OCI-LY3 (cell line): ENCODE results near the gene MED16.
"Not testable (repeated sequence)": the region's sequence is repeated elsewhere in the genome, so short reads cannot be mapped to it uniquely, and the experiment has no call there.

Experiments
- H2AFZ ChIP-seq: fragments of 200-600, 300-600 bp; shearing (Covaris generic); 2 replicates; pipeline ENCODE4 v1.6.0; 2014; ENCODE audit warnings: antibody characterized with exemption, low read depth, low read length
- H3K27ac ChIP-seq: fragments of 200-600, 300-600 bp; sonication (generic); 2 replicates; pipeline ENCODE4 v1.5.1; 2014; ENCODE audit warnings: mild to moderate bottlenecking, low read length, moderate library complexity, mixed read lengths
- H3K27me3 ChIP-seq: fragments of 200-600, 300-600 bp; sonication (generic); 2 replicates; pipeline ENCODE4 v1.6.1; 2014; ENCODE audit warnings: low read depth, low read length, mixed read lengths
- H3K36me3 ChIP-seq: fragments of 200-600, 300-600 bp; sonication (generic); replicated peaks from 2 replicates; pipeline ENCODE3; 2014; ENCODE audit warnings: low read depth, low read length, mixed read lengths
- H3K4me1 ChIP-seq: fragments of 300-600, 200-600 bp; sonication (generic); 2 replicates; pipeline ENCODE4 v1.6.1; 2014; ENCODE audit warnings: low read length, mixed read lengths
- H3K4me2 ChIP-seq: fragments of 200-600, 300-600 bp; sonication (generic); 2 replicates; pipeline ENCODE4 v1.6.1; 2014; ENCODE audit warnings: low read length, mixed read lengths
- H3K4me3 ChIP-seq: fragments of 300-600, 200-600 bp; sonication (generic); 2 replicates; pipeline ENCODE4 v1.5.1; 2014; ENCODE audit warnings: antibody characterized with exemption, mild to moderate bottlenecking, low read length, moderate library complexity
- H3K79me2 ChIP-seq: fragments of 300-600, 200-600 bp; shearing (Covaris generic); 2 replicates; pipeline ENCODE4 v1.6.1; 2014; ENCODE audit warnings: mild to moderate bottlenecking, low read length, mixed read lengths
- H3K9ac ChIP-seq: fragments of 300-600, 200-600 bp; shearing (Covaris generic); 2 replicates; pipeline ENCODE4 v1.6.0; 2014; ENCODE audit warnings: mild to moderate bottlenecking, low read length, moderate library complexity
- H3K9me3 ChIP-seq: fragments of 200-600, 300-600 bp; shearing (Covaris generic); 2 replicates; pipeline ENCODE4 v1.6.1; 2014; ENCODE audit warnings: low read length, mixed read lengths; ENCODE audit not compliant: insufficient read depth
- H4K20me1 ChIP-seq: fragments of 200-600, 300-600 bp; sonication (generic); 2 replicates; pipeline ENCODE4 v1.6.1; 2016; ENCODE audit warnings: low read length, mixed read lengths; ENCODE audit not compliant: insufficient read depth
- CTCF ChIP-seq: fragments of 200-600, 300-600 bp; sonication (generic); IDR thresholded peaks from 2 replicates; pipeline ENCODE4 v1.5.1; 2014; ENCODE audit warnings: antibody characterized with exemption, low read length, low read depth
- EZH2phosphoT487 ChIP-seq: fragments of 200-600 bp; shearing (Covaris generic); IDR thresholded peaks from 2 replicates; pipeline ENCODE4 v1.6.1; 2018; ENCODE audit warnings: antibody characterized with exemption, mixed run types, low read depth

MED16 gene

DNA sequence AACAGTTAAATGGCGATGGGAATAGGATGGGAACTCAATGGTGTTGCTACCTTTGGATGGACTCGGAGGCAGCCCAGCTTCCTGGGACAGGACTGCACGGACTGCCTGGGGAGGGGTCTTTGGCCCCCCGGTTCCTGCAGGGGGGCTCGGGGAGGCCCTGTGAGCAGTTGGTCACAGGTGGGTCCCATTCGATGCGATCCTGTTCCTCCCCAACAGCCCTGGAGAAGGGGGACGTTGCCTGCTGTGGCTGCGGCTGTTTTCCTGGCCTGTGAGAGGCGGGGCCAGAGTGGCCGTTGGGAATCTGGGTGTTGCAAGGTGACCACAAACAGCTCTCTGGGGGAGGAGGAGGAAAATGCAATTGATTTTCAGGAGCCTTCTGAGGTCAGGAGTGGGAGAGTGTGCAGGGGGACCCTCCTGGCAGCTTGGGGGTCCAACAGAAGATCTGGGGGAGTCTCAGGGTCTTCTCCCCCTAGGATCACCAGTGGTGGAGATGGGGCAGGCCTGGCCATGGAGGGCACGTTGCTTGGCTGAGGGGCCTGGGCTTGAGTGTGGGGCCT, 69.3 kb downstream of the MED16 start:
- Histone ChIP-seq H3K4me2 (no peak overlapping the region), H3K36me3 (no peaks in the 10 kb centered on the region), H3K4me1 (peaks cover 7% of the 10 kb centered on the region; the same call in 1 of the 2 replicates), H3K4me3 (no peak overlapping the region), H3K27me3 (no peaks in the 10 kb centered on the region), H3K79me2 (no peaks in the 10 kb centered on the region), H3K9me3 (no peaks in the 10 kb centered on the region), H3K9ac (no peak overlapping the region), H4K20me1 (no peaks in the 10 kb centered on the region), H3K27ac (no peak overlapping the region), H2AFZ (no peak overlapping the region)
- TF ChIP-seq CTCF (no peak), EZH2phosphoT487 (no peak)

- no peak within 1 kb of the TSS for H3K4me3 ChIP-seq
- no peaks in the 10 kb centered on the region for H3K27me3 ChIP-seq
- H3K27ac ChIP-seq, result no peak within 1 kb of the TSS
- no peak within 1 kb of the TSS for H3K9ac ChIP-seq
- no peaks in the 10 kb centered on the region for H3K9me3 ChIP-seq
- no peak within 1 kb of the TSS for H2AFZ ChIP-seq
- H4K20me1 ChIP-seq, result no peaks in the 10 kb centered on the region
- no peak within 1 kb of the TSS for H3K4me2 ChIP-seq
- TF ChIP-seq CTCF (no peak), EZH2phosphoT487 (no peak)
- no peaks in the 10 kb centered on the region for H3K79me2 ChIP-seq
- H3K4me1 ChIP-seq, result no peaks in the 10 kb centered on the region
- no peaks in the 10 kb centered on the region for H3K36me3 ChIP-seq
These were observed 71.0 kb downstream of the MED16 start, which contains the start of gene PLPPR3 for GRCh38 chr19:821825-822503. Gene PLPPR3 (minus strand): TSS chr19:821955. CDS start chr19:821559, 396 bp downstream.

- H3K4me1 ChIP-seq, result no peaks in the 10 kb centered on the region
- H3K9ac ChIP-seq, result no peak overlapping the region
- no peak overlapping the region for H3K4me2 ChIP-seq
- no peak overlapping the region for H3K27ac ChIP-seq
- H4K20me1 ChIP-seq, result no peaks in the 10 kb centered on the region
- no peak overlapping the region for H3K4me3 ChIP-seq
- no peaks in the 10 kb centered on the region for H3K79me2 ChIP-seq
- H3K27me3 ChIP-seq, result no peaks in the 10 kb centered on the region
- TF ChIP-seq CTCF (no peak), EZH2phosphoT487 (no peak)
- peaks cover 2% of the 10 kb centered on the region for H3K36me3 ChIP-seq
- H3K9me3 ChIP-seq, result no peaks in the 10 kb centered on the region
- no peak overlapping the region for H2AFZ ChIP-seq
These were observed 71.7 kb downstream of the MED16 start for GRCh38 chr19:821231-821824.

DNA sequence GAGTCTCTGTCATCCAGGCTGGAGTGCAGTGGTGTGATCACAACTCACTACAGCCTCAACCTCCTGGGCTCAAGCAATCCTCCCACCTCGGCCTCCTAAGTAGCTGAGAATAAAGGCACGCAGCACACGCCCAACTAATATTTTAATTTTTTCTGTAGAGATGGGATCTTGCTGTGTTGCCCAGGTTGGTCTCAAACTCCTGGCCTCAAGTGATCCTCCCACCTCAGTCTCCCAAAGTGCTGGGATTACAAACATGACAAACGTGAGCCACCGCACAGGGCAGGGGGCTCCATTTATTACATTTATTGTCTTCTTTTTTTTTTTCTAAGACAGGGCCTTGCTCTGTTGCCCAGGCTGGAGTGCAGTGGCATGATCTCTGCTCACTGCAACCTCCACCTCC, 72.8 kb downstream of the MED16 start:
- H4K20me1 ChIP-seq, H3K79me2 ChIP-seq, H3K4me2 ChIP-seq, H2AFZ ChIP-seq, H3K9ac ChIP-seq, H3K4me1 ChIP-seq, H3K9me3 ChIP-seq, H3K4me3 ChIP-seq, H3K27ac ChIP-seq, H3K27me3 ChIP-seq: not testable (repeated sequence)
- H3K36me3 ChIP-seq, result peaks cover 10% of the 10 kb centered on the region
